ENCODE measurements around the gene THOC7. TPM values are rescaled to one million over a fixed set of nuclear protein-coding genes. Genes with fewer than 3 reads are reported as not detected.

THOC7 gene
- total RNA-seq, 1 donor from 2014 or later = 98.5 TPM

- intact Hi-C loops (cut with micrococcal nuclease) = no loop called here
Measured at GRCh38 chr3:63880653-63881052, 17.0 kb upstream of the THOC7 start.

- intact Hi-C loops (cut with micrococcal nuclease) = no loop called here
Measured at GRCh38 chr3:63878394-63879060, 14.9 kb upstream of the THOC7 start.

GRCh38 chr3:63877737-63878393, 14.3 kb upstream of the THOC7 start:
- intact Hi-C loops (cut with micrococcal nuclease) = no loop called here

GRCh38 chr3:63876260-63876659, 12.7 kb upstream of the THOC7 start:
- intact Hi-C loops (cut with micrococcal nuclease) = no loop called here

- intact Hi-C loops (cut with micrococcal nuclease) = no loop called here
Measured at GRCh38 chr3:63875510-63875909, 11.9 kb upstream of the THOC7 start.

GRCh38 chr3:63874769-63875168, 11.2 kb upstream of the THOC7 start:
- intact Hi-C loops (cut with micrococcal nuclease) = no loop called here

- intact Hi-C loops (cut with micrococcal nuclease) = no loop called here
Measured at GRCh38 chr3:63872135-63872924, 8.7 kb upstream of the THOC7 start.

- intact Hi-C loops (cut with micrococcal nuclease) = no loop called here
Measured at GRCh38 chr3:63870615-63871005, 7.0 kb upstream of the THOC7 start.

GRCh38 chr3:63869940-63870614, 6.5 kb upstream of the THOC7 start:
- intact Hi-C loops (cut with micrococcal nuclease) = no loop called here

GRCh38 chr3:63867225-63867624, 3.6 kb upstream of the THOC7 start:
- intact Hi-C loops (cut with micrococcal nuclease) = no loop called here

GRCh38 chr3:63864965-63865327, 1.3 kb upstream of the THOC7 start:
- intact Hi-C loops (cut with micrococcal nuclease) = loop anchor here (1.0 to 2.0 kb wide), 2 partner anchors 46 to 158 kb away; partner anchors contain the start of gene PSMD6

GRCh38 chr3:63864008-63864964, 681 bp upstream of the THOC7 start:
- intact Hi-C loops (cut with micrococcal nuclease) = loop anchor here (1.0 to 2.0 kb wide), 2 partner anchors 47 to 159 kb away; partner anchors contain the start of gene PSMD6

- intact Hi-C loops (cut with micrococcal nuclease) = loop anchor here (1.0 kb wide), 1 partner anchor 106 kb away; no protein-coding TSS in a partner anchor
Measured at GRCh38 chr3:63862804-63863149, 828 bp downstream of the THOC7 start.

- intact Hi-C loops (cut with micrococcal nuclease) = no loop called here
Measured at GRCh38 chr3:63861306-63861705, 2.3 kb downstream of the THOC7 start.

- intact Hi-C loops (cut with micrococcal nuclease) = no loop called here
Measured at GRCh38 chr3:63860776-63861175, 2.8 kb downstream of the THOC7 start.

GRCh38 chr3:63857311-63857710, 6.3 kb downstream of the THOC7 start:
- intact Hi-C loops (cut with micrococcal nuclease) = no loop called here

GRCh38 chr3:63855333-63855940, 8.2 kb downstream of the THOC7 start:
- intact Hi-C loops (cut with micrococcal nuclease) = no loop called here

GRCh38 chr3:63853106-63853505, 10.5 kb downstream of the THOC7 start:
- intact Hi-C loops (cut with micrococcal nuclease) = no loop called here

GRCh38 chr3:63851287-63851686, 12.3 kb downstream of the THOC7 start:
- intact Hi-C loops (cut with micrococcal nuclease) = no loop called here

- intact Hi-C loops (cut with micrococcal nuclease) = no loop called here
Measured at GRCh38 chr3:63849175-63849574, 14.4 kb downstream of the THOC7 start.

All from T-helper 2 cell treated with Interferon-gamma antibody and Interleukin-4, amounts not matched to agents 100 ng/mL and 5 ng/mL, for 36 hours (primary cell).